HG03442 (cell line): ENCODE results near the gene POC1B.
A peak's percentile ranks its signal among the peaks of the same experiment; 100 is the strongest.

Source experiments
- ATAC-seq: cut with Tn5 transposase; IDR thresholded peaks from one replicate; pipeline ENCODE4 v1.9.1; 2021; ENCODE audit warnings: mild to moderate bottlenecking, moderate library complexity; ENCODE audit not compliant: unreplicated experiment

POC1B gene

GRCh38 chr12:89539426-89540223, 13.8 kb upstream of the POC1B start:
- ATAC-seq = peak; percentile 40

GRCh38 chr12:89538897-89539296, 13.1 kb upstream of the POC1B start:
- ATAC-seq = no peak

GRCh38 chr12:89537389-89537788, 11.5 kb upstream of the POC1B start:
- no peak for ATAC-seq

GRCh38 chr12:89529738-89530137, 3.9 kb upstream of the POC1B start:
- ATAC-seq = no peak

- no peak for ATAC-seq
Observed at GRCh38 chr12:89528434-89528833, 2.6 kb upstream of the POC1B start.

GRCh38 chr12:89525305-89525823, 483 bp downstream of the POC1B start:
- ATAC-seq = peak; percentile 13

- peak; percentile 68 for ATAC-seq
Observed at GRCh38 chr12:89524541-89525304, 1.1 kb downstream of the POC1B start, which contains the start of gene GALNT4. TSS of gene GALNT4 (minus strand) at chr12:89524796. CDS start at chr12:89524549, 247 bp downstream.

GRCh38 chr12:89523843-89524540, 1.9 kb downstream of the POC1B start:
- no peak for ATAC-seq

- no peak for ATAC-seq
Observed at GRCh38 chr12:89523393-89523792, 2.5 kb downstream of the POC1B start.

GRCh38 chr12:89521364-89522223, 4.3 kb downstream of the POC1B start:
- no peak for ATAC-seq

GRCh38 chr12:89517720-89518119, 8.1 kb downstream of the POC1B start:
- no peak for ATAC-seq

GRCh38 chr12:89516633-89517032, 9.2 kb downstream of the POC1B start:
- no peak for ATAC-seq

- peak; percentile 79 for ATAC-seq
Observed at GRCh38 chr12:89514751-89515150, 11.1 kb downstream of the POC1B start.

- ATAC-seq = no peak
Observed at GRCh38 chr12:89513544-89513943, 12.3 kb downstream of the POC1B start.

- no peak for ATAC-seq
Observed at GRCh38 chr12:89507015-89507824, 18.6 kb downstream of the POC1B start.

- ATAC-seq = no peak
Observed at GRCh38 chr12:89506050-89506449, 19.8 kb downstream of the POC1B start.

GRCh38 chr12:89504560-89505346, 21.1 kb downstream of the POC1B start:
- ATAC-seq = no peak

- ATAC-seq = no peak
Observed at GRCh38 chr12:89501793-89502192, 24.1 kb downstream of the POC1B start.

- no peak for ATAC-seq
Observed at GRCh38 chr12:89499857-89500256, 26.0 kb downstream of the POC1B start.
